GM18519 (cell line): Measurements from ENCODE around the gene MIPOL1.
"Not testable (repeated sequence)": the region's sequence is repeated elsewhere in the genome, so short reads cannot be mapped to it uniquely, and the experiment has no call there.

ENCODE experiments used
- ATAC-seq: cut with Tn5 transposase; IDR thresholded peaks from one replicate; pipeline ENCODE4 v1.9.1; 2021; ENCODE audit warnings: mild to moderate bottlenecking, moderate library complexity; ENCODE audit not compliant: unreplicated experiment, low FRiP score

Gene MIPOL1

DNA sequence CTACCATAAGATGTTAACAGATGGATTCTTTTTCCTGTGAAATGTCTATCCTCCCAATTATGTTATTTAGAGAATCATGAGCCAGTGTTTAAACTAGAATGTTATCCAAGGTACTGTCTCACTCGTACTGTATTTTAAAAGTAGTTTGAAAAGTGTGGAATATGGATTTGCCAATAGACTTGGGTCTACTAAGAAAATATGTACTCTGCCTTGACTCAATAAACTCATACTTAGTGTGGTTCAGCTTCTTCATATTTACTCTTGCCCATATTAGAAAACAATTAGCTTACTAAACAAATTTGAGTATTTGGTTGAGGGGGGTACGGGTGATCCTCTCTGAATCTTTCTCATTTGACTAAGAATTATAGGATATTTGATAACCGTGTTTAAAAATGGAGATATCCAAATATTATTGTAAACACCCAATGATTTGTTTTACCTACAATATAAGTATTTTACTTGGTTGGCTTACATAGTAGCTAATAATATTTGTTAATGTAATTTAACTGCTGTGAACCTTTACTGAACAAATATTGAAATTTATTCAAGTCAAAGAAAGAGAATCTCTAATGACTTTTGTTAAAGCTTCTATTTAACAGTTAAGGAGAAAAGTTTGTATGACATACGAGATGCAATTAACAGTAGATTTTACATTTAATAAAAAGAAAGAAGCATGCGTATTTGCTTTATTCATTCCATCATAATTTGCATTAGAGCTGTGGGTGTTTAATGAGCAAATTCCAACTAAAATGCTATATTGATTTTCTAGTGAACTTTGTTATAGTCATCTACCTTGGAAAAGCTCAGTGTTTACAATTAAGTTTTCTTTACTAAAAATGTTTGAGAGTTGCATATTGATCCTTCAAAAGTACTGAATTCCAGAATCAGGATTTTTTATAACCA, 81.2 kb downstream of the MIPOL1 start:
- no peak for ATAC-seq

DNA sequence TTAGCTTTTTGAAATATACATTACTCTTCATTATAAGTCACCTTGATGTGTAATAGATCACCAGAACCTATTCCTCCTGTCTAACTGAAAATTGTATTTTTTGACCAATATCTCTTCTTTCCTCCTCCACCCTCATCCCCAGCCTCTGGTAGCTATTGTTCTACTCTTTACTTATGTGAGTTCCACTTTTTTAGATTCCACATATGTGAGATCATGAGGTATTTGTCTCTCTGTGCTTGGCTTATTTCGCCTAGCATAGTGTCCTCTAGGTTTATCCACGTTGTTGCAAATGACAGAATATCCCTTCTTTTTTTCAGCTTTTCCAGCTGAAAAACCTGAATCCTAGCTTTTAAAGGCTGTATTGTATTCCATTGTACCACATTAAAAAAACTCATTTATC, 82.1 kb downstream of the MIPOL1 start:
- ATAC-seq, result no peak

DNA sequence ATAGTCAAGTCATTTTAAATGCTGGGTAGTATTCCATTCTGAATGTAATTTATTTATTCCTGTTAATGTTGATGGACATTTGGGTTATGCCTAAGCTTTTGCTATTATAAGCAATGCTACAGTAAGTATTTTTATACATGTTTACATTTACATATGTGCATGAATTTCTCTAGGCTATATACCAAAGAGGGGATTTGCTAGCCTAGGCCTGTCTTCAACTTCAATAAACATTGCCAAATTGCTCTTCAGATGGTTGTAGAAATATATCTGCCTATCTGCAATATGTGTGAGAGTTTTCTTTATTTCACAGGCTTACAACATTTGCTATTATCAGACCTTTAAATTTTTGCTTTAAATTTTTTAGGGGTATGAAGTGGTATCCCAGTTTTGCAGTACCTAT, 87.0 kb downstream of the MIPOL1 start:
- ATAC-seq, result no peak

DNA sequence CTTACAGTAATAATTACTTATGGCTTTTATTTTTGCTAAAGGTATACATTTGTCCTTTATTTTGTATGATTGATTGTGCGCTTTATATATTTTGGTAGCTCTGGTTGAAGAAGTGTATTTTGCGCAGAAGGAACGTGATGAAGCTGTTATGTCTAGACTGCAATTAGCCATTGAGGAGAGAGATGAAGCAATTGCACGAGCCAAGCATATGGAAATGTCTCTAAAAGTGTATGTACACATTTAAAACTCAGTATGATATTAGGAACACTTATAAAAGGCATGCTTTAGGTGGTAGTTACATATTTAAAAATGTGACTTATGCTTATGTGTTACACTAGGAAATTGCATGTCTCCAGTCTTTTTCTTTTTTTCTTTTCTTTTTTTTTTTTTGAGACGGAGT, 87.5 kb downstream of the MIPOL1 start:
- no peak for ATAC-seq

DNA sequence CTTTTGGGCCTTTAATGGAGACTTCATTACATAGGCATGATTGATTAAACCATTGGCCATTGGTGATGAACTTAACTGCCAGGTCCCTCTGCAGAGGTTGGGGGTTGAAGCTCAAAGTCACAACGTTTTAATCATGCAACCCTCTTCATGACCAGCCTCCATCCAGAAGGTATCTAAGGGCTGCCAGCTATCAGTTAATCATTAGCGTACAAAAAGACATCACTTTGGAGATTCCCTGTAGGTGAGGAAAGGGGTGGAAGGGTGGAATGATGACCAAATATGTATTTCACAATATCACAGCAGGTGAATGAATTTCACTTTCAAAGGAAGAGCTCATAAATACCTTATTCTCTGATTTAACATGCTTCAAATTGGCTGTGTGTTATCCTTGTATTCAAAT, 92.0 kb downstream of the MIPOL1 start:
- ATAC-seq, result no peak

DNA sequence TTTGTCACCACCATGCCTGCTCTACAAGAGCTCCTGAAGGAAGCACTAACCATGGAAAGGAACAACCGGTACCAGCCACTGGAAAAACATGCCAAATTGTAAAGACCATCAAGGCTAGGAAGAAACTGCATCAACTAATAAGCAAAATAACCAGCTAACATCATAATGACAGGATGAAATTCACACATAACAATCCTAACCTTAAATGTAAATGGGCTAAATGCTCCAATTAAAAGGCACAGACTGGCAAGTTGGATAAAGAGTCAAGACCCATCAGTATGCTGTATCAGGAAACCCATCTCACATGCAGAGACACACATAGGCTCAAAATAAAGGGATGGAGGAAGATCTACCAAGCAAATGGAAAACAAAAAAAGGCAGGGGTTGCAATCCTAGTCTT, 97.5 kb downstream of the MIPOL1 start:
- ATAC-seq, result not testable (repeated sequence)

DNA sequence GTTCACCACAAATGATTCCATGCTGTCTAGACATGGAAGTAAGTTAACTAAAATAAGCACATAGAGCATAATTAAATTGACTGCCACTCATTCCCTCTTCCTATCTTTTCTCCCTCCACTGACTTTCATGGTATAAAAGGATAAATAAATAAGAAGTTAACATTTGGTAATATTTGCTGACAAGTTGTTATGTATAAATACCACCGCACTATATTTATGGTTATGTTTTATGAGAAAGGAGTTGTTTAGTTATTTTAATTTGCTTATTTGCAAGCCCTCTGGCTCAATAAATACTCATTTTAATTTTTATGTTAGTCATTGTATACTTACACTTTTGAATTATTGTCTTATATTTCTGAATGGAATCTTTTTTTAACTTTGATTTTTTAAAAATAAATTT, 113.5 kb downstream of the MIPOL1 start:
- ATAC-seq, result no peak

DNA sequence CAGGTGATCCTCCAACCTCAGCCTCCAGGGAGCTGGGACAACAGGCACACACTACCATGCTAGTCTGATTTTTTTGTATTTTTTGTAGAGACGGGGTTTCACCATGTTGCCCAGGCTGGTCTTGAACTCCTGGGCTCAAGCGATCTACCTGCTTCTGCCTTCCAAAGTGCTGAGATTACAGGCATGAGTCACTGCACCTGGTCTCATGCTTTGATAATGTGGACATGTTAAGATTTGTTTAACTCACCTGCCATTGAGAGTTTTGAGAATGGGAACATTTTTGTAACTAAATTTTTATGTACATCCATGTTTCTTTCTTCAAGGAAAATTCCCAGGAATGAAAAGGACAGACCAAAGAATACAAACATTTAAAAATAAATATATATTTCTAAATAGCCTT, 121.2 kb downstream of the MIPOL1 start:
- ATAC-seq, result no peak

DNA sequence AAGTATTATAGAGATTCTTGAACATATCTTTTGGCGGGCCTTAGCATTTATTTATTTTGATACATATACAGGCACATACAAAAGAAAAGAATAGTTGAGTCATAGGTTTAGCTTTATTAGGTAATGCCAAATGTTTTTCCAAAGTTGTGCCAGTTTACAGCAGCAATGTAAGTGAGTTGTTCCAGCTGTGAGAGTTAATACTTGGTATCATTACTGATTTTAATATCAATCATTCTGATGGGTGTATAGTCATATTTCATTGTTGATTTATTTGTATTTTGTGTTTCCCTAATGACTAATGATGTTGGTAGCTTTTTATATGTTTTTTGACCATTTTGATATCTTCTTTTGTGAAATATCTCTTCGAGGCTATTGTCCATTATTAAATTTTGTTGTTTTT, 122.4 kb downstream of the MIPOL1 start:
- no peak for ATAC-seq

DNA sequence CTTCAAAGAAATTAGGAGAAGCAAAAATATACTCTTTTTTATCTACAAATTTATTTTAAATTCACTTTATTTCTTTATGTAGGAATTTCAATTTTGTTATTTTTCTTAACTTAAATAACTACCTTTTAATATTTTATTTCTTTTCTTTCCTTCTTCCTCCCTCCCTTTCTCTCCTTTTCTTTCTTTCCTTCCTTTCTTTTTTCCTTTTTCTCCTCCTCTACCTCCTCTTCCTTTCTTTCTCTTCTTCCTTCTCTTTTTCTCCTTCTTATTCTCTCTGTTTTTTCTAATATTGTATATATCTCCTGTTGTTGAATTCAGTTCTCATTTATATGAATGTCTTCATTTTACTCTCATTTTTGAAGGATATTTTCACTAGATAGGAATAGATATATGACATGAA, 127.6 kb downstream of the MIPOL1 start:
- no peak for ATAC-seq

DNA sequence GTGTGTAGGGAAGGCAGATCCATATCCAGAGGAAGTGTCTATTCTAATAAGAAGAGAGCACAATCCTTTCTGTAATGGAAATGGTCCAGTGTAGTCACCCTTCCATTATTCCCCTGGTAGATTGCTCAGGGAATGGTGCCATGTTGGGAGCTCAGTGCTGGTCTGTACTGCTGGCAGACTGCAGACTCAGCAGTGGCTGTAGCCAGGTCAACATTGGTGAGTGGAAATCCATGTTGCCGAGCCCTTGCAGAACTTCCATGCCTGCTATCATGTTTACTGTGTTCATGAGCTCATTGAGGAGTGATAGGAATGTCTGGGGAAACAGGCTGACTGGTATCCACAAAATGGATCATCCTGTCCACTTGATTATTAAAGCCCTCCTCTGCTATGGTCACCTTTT, 128.7 kb downstream of the MIPOL1 start:
- no peak for ATAC-seq

DNA sequence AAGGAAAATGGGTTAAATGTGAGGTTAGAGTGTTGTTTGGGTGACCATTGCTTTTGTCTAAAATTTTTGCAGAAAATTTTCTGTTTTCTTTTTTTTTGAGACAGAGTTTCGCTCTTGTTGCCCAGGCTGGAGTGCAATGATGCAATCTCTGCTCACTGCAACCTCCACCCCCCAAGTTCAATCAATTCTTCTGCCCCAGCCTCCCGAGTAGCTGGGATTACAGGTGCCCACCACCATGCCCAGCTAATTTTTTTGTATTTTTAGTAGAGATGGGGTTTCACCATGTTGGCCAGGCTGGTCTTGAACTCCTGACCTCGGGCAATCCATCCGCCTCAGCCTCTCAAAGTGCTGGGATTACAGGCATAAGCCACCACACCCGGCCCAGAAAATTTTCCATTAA, 130.2 kb downstream of the MIPOL1 start:
- not testable (repeated sequence) for ATAC-seq

DNA sequence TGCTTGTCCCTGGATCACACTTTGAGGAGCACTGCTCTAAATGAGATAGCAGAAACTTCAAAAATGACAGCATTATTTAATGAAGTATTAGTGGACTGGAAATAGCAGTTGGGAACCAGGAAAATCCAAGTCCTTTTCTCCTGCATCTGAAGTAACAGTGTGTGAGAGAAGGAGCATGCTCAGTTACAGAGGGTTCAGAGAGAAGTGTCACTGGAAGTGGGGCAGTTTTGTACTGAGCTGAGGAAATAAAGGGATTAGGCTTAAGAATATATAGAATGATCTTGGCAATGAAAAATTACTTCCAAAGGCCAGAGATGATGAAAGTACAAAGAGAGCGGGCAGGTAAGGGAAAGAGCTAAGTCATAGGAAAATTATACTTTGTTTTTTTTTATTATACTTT, 130.9 kb downstream of the MIPOL1 start:
- no peak for ATAC-seq

DNA sequence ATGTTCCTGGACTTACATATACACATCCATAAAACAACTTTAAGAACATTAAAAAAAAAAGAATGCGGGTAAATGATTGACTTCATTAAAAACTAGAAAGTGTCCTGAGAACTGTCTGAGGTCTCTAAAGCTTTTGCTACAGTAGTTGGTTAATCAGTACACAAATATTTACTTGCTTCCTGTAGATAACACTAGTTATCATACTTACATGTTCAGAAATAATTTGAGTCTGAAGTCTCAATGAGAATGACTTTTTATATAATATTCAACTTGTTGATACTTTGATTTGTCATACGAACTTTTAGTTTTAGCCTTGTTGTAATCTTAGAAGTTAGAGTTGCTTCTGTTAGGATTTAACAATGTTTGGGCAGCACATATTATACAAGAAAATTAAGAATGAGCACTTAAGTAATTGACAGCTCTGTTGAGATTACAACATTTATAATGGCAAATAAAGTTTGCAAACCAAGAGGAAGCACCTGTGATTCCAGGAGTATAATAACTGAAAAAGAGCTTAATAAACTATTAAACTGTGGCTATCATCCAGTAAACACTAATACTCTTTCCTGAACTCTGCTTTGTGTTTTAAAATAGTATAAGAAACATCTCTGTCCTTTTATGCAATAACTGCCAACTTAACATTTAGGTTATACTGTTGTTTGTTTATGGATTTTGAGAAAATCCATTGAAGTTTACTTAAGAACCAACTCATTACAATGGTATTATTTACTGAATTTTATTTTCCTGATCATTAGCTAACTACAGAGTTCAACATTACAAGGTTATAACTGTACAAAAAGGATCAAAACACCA, 131.7 kb downstream of the MIPOL1 start:
- ATAC-seq, result no peak

DNA sequence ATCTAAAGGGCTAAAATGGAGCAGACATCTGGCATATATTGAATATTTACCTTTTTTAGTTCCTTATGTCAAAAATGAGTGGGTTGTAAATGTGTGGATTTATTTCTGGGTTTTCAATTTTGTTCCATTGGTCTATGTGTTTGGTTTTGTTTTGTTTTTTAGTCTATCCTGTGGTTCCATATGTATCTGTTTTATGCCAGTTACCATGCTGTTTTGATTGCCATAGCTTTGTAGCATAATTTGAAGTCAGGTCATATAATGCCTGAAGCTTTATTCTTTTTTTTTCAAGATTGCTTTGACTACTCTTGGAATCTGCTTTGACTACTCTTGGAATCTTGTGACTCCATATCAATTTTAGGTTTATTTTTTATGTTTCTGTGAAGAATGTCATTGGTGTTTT, 133.2 kb downstream of the MIPOL1 start:
- ATAC-seq, result no peak

DNA sequence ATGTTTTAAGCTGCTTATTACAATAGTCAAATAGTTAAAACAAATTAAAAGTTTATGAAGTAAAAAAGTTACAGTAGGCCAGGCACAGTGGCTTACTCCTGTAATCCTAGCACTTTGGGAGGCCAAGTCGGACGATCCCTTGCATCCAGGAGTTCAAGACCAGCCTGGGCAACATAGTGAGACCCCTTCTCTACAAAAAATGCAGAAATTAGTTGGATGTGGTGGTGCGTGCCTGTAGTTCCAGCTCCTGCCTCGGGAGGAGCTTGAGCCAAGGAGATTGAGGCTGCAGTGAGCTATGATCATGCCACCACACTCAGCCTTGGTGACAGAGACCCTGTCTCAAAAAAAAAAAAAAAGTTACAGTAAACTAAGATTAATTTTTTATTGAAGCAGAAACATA, 142.6 kb downstream of the MIPOL1 start:
- no peak for ATAC-seq

DNA sequence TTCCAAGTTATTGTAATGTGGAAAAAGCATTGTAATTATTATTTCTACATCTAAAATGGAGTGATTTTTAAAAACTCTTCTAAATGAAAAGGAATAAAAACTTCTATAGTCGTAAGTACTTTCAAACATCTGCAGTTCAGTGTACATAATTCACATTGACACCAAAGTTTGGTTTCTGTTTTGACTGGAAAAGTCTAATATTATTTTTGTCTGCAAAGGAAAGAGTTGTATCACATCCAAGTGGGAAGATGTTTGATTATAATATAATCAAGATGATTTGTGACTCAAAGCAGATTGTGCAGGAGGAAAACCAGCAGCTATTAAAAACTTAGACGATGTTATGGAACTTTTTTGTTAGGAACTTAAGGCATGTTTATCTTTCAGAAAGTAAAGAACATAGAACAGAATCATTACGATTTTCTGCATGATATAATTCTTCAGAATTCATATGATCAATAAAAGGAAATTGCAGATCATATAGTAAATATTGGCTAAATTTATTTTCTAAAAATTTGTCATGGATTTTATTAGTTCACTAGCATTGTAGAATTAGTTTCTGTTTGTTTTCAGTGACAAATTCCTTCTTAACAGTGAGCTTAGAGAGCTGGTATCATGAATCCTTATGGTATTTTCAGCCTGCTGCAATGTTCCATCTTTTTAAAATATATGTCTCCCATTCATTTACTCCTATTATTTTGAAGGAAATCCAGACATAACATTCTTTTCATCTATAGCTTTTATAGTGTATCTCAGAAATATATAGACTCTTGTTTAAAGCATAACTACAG, 145.8 kb downstream of the MIPOL1 start:
- no peak for ATAC-seq

DNA sequence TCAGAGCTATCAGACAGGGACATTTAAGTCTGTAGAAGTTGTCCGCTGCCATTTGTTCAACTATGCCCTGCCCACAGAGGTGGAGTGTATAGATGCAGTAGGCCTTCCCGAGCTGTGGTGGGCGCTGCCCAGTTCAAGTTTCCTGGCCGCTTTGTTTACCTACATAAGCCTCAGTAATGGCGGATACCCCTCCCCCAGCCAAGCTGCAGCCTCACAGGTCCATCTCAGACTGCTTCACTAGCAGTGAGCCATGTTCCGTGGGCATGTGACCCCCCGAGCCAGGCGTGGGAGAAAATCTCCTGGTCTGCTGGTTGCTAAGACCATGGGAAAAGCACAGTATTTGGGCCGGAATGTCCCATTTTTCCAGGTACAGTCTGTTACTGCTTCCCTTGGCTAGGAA, 165.9 kb downstream of the MIPOL1 start:
- ATAC-seq, result no peak

DNA sequence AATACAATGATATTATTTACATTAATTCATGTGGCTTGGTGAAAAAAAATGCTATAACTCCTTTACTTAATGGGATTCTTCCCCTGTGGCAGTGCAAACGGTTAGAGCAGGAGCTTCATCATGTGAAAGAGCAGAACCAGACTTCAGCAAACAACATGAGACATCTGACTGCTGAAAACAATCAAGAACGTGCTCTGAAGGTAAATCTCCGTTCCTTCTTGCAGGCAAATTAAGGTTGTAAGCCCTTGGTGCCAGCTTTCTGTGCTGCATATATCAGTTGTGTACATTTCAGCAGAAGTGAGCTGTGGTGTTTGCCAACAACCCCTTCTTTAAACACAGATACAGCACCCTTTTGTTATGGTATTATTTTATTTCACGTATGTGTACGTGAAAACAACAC, 171.7 kb downstream of the MIPOL1 start:
- ATAC-seq, result no peak

DNA sequence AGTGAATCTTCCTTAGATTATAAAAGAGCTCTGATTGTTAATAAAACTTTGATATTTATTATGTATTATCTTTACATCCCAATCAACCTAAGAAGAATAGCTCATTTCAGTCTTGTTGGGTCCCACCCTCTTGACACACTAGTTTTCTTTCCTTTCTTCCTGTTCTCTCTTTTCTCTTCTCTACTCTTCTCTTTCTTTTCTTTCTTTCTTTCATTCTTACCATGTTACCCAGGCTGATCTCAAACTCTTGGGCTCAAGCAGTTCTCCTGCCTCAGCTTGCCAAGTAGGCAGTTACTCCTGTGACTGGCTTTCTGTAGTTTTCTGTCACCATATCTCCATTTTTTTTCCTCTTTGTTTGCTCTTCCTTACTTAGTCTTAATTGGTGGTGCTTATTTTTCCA, 177.8 kb downstream of the MIPOL1 start:
- ATAC-seq, result no peak
